Vagina (tissue), 2 donors: Measurements from ENCODE around the gene RNF141. TPM values are rescaled to one million over a fixed set of nuclear protein-coding genes. Genes with fewer than 3 reads are reported as not detected.

ENCODE experiments used
- DNase-seq, 2 donors: peaks; one replicate each; pipeline ENCODE4 v3.0.0-alpha.2; 2017; ENCODE audit errors: extremely low spot score in 2 of 2
- H3K27ac ChIP-seq: fragments of 200-600 bp; sonication (generic); one replicate; pipeline ENCODE4 v1.5.1; 2019
- H3K27me3 ChIP-seq: fragments of 200-600 bp; sonication (generic); one replicate; pipeline ENCODE4 v1.5.1; 2019
- H3K36me3 ChIP-seq, 2 donors: fragments of 200-600 bp; sonication (generic); one replicate each; pipeline ENCODE4 v1.5.1; 2017 to 2019
- H3K4me1 ChIP-seq: fragments of 200-600 bp; sonication (generic); one replicate; pipeline ENCODE4 v1.5.1; 2019
- H3K4me3 ChIP-seq, 2 donors: fragments of 200-600 bp; sonication (generic); 1 replicate in 1 of 2; 2 replicates in 1 of 2; pipeline ENCODE4 v1.5.1; 2016 to 2019
- H3K9me3 ChIP-seq: fragments of 200-600 bp; sonication (generic); one replicate; pipeline ENCODE4 v1.5.1; 2019
- CTCF ChIP-seq, 3 experiments: fragments of 450-650 bp in 2 of 3; fragments of 200-600 bp in 1 of 3; sonication (generic) in 1 of 3; IDR thresholded peaks; one replicate each; pipeline ENCODE4 v1.5.1; 2017 to 2019; ENCODE audit warnings: antibody characterized with exemption in 3 of 3, mild to moderate bottlenecking in 2 of 3, moderate library complexity in 2 of 3
- POLR2A ChIP-seq, 2 donors: fragments of 450-650 bp; IDR thresholded peaks; one replicate each; pipeline ENCODE4 v1.6.1; 2017; ENCODE audit warnings: antibody characterized with exemption in 2 of 2, mild to moderate bottlenecking in 2 of 2, moderate library complexity in 2 of 2
- POLR2AphosphoS5 ChIP-seq, 2 donors: sonication (generic); formaldehyde crosslinking; IDR thresholded peaks; one replicate each; pipeline ENCODE4 v1.9.0; 2017; ENCODE audit warnings: antibody characterized with exemption in 2 of 2, mild to moderate bottlenecking in 2 of 2, low read depth in 1 of 2; ENCODE audit not compliant: insufficient read depth in 1 of 2
- intact Hi-C: fragments of 100-400 bp; cut with DNase I; formaldehyde crosslinking; loops from one replicate; pipeline ENCODE4 v1.15.1; 2023
- total RNA-seq: library from RNA; depleted of rRNA; stranded (reverse); fragments of >200 nt; gene quantifications from one replicate; pipeline ENCODE4 v1.2.3, GENCODE V29; 2016

RNF141 gene
- total RNA-seq, 1 donor from 2014 or later = 19.2 TPM

GRCh38 chr11:10558288-10558687 is 17.3 kb upstream of the RNF141 start:
- Histone ChIP-seq H3K4me3 (no peak overlapping the region), H3K36me3 (no peaks in the 10 kb centered on the region), H3K27me3 (no peaks in the 10 kb centered on the region), H3K9me3 (no peaks in the 10 kb centered on the region), H3K27ac (no peak overlapping the region), H3K4me1 (no peaks in the 10 kb centered on the region)
- DNase-seq = no peak
- intact Hi-C loops = no loop called here
- TF ChIP-seq POLR2A (IDR thresholded peaks at IDR 0.05) (no peak), POLR2AphosphoS5 (IDR thresholded peaks at IDR 0.05; ENCODE audit: insufficient read depth in 1 of 2, low read depth in 1 of 2) (no peak), CTCF (IDR thresholded peaks at IDR 0.05) (no peak)

- TF ChIP-seq CTCF (IDR thresholded peaks at IDR 0.05) (no peak), POLR2AphosphoS5 (IDR thresholded peaks at IDR 0.05; ENCODE audit: insufficient read depth in 1 of 2, low read depth in 1 of 2) (no peak), POLR2A (IDR thresholded peaks at IDR 0.05) (no peak)
- Histone ChIP-seq H3K4me1 (no peaks in the 10 kb centered on the region), H3K4me3 (no peak overlapping the region), H3K27me3 (no peaks in the 10 kb centered on the region), H3K27ac (no peak overlapping the region), H3K9me3 (no peaks in the 10 kb centered on the region), H3K36me3 (no peaks in the 10 kb centered on the region)
- DNase-seq = no peak
- intact Hi-C loops = no loop called here
These were observed 15.6 kb upstream of the RNF141 start for GRCh38 chr11:10556590-10556989.

- DNase-seq = no peak
- intact Hi-C loops = no loop called here
- H3K27ac ChIP-seq = no peak overlapping the region
- no peak overlapping the region for H3K4me3 ChIP-seq
- no peaks in the 10 kb centered on the region for H3K4me1 ChIP-seq
- TF ChIP-seq POLR2AphosphoS5 (IDR thresholded peaks at IDR 0.05; ENCODE audit: insufficient read depth in 1 of 2, low read depth in 1 of 2) (no peak), POLR2A (IDR thresholded peaks at IDR 0.05) (no peak), CTCF (IDR thresholded peaks at IDR 0.05) (no peak)
- H3K36me3 ChIP-seq = no peaks in the 10 kb centered on the region
- no peaks in the 10 kb centered on the region for H3K9me3 ChIP-seq
- H3K27me3 ChIP-seq = no peaks in the 10 kb centered on the region
These were observed 10.9 kb upstream of the RNF141 start for GRCh38 chr11:10551845-10552352.

GRCh38 chr11:10551290-10551592 is 10.3 kb upstream of the RNF141 start:
- no peak overlapping the region for H3K27ac ChIP-seq
- intact Hi-C loops = no loop called here
- H3K4me3 ChIP-seq = no peak overlapping the region
- H3K36me3 ChIP-seq = no peaks in the 10 kb centered on the region
- TF ChIP-seq CTCF (IDR thresholded peaks at IDR 0.05) = no peak
- TF ChIP-seq POLR2A (IDR thresholded peaks at IDR 0.05) = no peak
- TF ChIP-seq POLR2AphosphoS5 (IDR thresholded peaks at IDR 0.05; ENCODE audit: insufficient read depth in 1 of 2, low read depth in 1 of 2) = no peak
- H3K4me1 ChIP-seq = no peaks in the 10 kb centered on the region
- H3K27me3 ChIP-seq = no peaks in the 10 kb centered on the region
- no peak for DNase-seq
- no peaks in the 10 kb centered on the region for H3K9me3 ChIP-seq

DNA sequence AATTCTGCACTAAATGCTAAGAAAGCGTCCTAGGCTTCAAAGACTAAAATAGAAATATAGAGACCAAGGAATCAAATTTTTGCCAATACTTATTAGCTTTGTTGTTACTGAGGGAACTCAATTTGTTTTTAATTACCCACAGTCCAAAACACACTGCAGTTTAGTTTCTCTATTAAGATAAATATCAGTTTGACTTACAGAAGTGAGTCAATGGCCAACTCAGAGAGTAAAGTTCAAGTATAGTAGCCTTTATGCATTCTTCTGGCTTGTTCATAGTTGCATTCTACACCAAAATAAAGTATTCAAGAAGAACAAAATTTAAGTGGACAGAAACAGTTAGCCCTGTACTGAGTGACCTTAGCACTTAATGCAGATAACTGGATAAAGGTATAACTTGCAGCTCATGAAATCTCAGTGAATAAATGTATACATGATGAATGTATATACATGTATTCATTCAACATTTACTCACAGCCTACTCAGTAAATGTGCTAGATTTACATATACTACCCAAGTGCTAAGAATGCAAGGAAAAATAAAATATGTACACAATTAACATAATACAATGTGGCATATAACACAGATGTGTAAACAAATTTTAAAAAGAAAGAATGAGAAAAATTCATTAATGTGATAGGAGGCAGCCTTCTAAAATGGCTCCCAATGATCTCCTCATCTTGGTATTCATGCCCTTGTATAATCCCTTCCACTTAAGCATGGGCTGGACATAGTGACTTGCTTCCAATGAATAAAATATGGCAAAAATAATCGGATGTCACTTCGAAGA is 9.7 kb upstream of the RNF141 start:
- Histone ChIP-seq H3K4me1 (no peaks in the 10 kb centered on the region), H3K27me3 (no peaks in the 10 kb centered on the region), H3K36me3 (no peaks in the 10 kb centered on the region), H3K27ac (no peak overlapping the region), H3K4me3 (no peak overlapping the region), H3K9me3 (no peaks in the 10 kb centered on the region)
- intact Hi-C loops = no loop called here
- no peak for TF ChIP-seq POLR2AphosphoS5 (IDR thresholded peaks at IDR 0.05; ENCODE audit: insufficient read depth in 1 of 2, low read depth in 1 of 2)
- DNase-seq = no peak
